ENCODE measurements around the gene SOAT1.

GRCh38 chr1:179295164-179295755, 1.7 kb downstream of the SOAT1 start:
- TF ChIP-seq, protein P1, sequence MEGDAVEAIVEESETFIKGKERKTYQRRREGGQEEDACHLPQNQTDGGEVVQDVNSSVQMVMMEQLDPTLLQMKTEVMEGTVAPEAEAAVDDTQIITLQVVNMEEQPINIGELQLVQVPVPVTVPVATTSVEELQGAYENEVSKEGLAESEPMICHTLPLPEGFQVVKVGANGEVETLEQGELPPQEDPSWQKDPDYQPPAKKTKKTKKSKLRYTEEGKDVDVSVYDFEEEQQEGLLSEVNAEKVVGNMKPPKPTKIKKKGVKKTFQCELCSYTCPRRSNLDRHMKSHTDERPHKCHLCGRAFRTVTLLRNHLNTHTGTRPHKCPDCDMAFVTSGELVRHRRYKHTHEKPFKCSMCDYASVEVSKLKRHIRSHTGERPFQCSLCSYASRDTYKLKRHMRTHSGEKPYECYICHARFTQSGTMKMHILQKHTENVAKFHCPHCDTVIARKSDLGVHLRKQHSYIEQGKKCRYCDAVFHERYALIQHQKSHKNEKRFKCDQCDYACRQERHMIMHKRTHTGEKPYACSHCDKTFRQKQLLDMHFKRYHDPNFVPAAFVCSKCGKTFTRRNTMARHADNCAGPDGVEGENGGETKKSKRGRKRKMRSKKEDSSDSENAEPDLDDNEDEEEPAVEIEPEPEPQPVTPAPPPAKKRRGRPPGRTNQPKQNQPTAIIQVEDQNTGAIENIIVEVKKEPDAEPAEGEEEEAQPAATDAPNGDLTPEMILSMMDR (conservative IDR thresholded peaks at IDR 0.05; ENCODE audit: low read length): no peak
- no peak for TF ChIP-seq EZH2phosphoT487 (IDR thresholded peaks at IDR 0.05; ENCODE audit: borderline replicate concordance)

All from Loucy (cell line).